Dendritic cell treated with granulocyte-macrophage colony-stimulating factor and Interleukin-4, amounts not matched to agents 40 ng/mL and 50 ng/mL, for 4 days (primary cell): ENCODE data around the gene ASCC2.
"Not testable (repeated sequence)": the region's sequence is repeated elsewhere in the genome, so short reads cannot be mapped to it uniquely, and the experiment has no call there.

Experiments
- H3K27ac Mint-ChIP-seq: one replicate; pipeline ENCODE4 v1.8.0; 2022; ENCODE audit warnings: mild to moderate bottlenecking, mixed read lengths
- H3K27me3 Mint-ChIP-seq: one replicate; pipeline ENCODE4 v1.8.0; 2022; ENCODE audit warnings: mild to moderate bottlenecking, mixed read lengths
- H3K36me3 Mint-ChIP-seq: one replicate; pipeline ENCODE4 v1.8.0; 2022; ENCODE audit warnings: low read depth, mixed read lengths
- H3K4me1 Mint-ChIP-seq: one replicate; pipeline ENCODE4 v1.8.0; 2022; ENCODE audit warnings: low read depth, mixed read lengths
- H3K4me3 Mint-ChIP-seq: one replicate; pipeline ENCODE4 v1.8.0; 2022; ENCODE audit warnings: mild to moderate bottlenecking, moderate library complexity, mixed read lengths
- H3K9me3 Mint-ChIP-seq: one replicate; pipeline ENCODE4 v1.8.0; 2022; ENCODE audit warnings: mixed read lengths
- intact Hi-C: fragments of 100-400 bp; cut with micrococcal nuclease; formaldehyde crosslinking; loops from one replicate; pipeline ENCODE4 v1.15.0; 2022

Gene ASCC2

GRCh38 chr22:29867851-29868250 is 29.8 kb upstream of the ASCC2 start:
- no peaks in the 10 kb centered on the region for H3K36me3 Mint-ChIP-seq
- intact Hi-C loops, result no loop called here
- no peaks in the 10 kb centered on the region for H3K27me3 Mint-ChIP-seq
- peaks cover 15% of the 10 kb centered on the region for H3K4me1 Mint-ChIP-seq
- no peak overlapping the region for H3K4me3 Mint-ChIP-seq
- no peaks in the 10 kb centered on the region for H3K9me3 Mint-ChIP-seq
- H3K27ac Mint-ChIP-seq, result no peak overlapping the region

GRCh38 chr22:29867260-29867659 is 29.2 kb upstream of the ASCC2 start:
- intact Hi-C loops, result no loop called here
- no peak overlapping the region for H3K4me3 Mint-ChIP-seq
- no peaks in the 10 kb centered on the region for H3K27me3 Mint-ChIP-seq
- H3K27ac Mint-ChIP-seq, result no peak overlapping the region
- no peaks in the 10 kb centered on the region for H3K9me3 Mint-ChIP-seq
- peaks cover 9% of the 10 kb centered on the region for H3K4me1 Mint-ChIP-seq
- no peaks in the 10 kb centered on the region for H3K36me3 Mint-ChIP-seq

GRCh38 chr22:29865572-29865971 is 27.5 kb upstream of the ASCC2 start:
- not testable (repeated sequence) for H3K27ac Mint-ChIP-seq

GRCh38 chr22:29861672-29862297 is 23.7 kb upstream of the ASCC2 start:
- Mint-ChIP-seq H3K27me3 (no peaks in the 10 kb centered on the region), H3K4me3 (no peak overlapping the region), H3K9me3 (no peaks in the 10 kb centered on the region), H3K4me1 (peaks cover 23% of the 10 kb centered on the region), H3K36me3 (no peaks in the 10 kb centered on the region), H3K27ac (no peak overlapping the region)
- intact Hi-C loops, result no loop called here

More at GRCh38 chr22:29865572-29865971, 27.5 kb upstream of the ASCC2 start:
- intact Hi-C loops, H3K4me3 Mint-ChIP-seq, H3K27me3 Mint-ChIP-seq, H3K36me3 Mint-ChIP-seq, H3K9me3 Mint-ChIP-seq: not testable (repeated sequence)
- H3K4me1 Mint-ChIP-seq, result peaks cover 12% of the 10 kb centered on the region

- no peak overlapping the region for H3K4me3 Mint-ChIP-seq
- no peaks in the 10 kb centered on the region for H3K9me3 Mint-ChIP-seq
- intact Hi-C loops, result no loop called here
- H3K36me3 Mint-ChIP-seq, result no peaks in the 10 kb centered on the region
- peak overlapping the region; percentile 16 for H3K27ac Mint-ChIP-seq
- peaks cover 38% of the 10 kb centered on the region for H3K4me1 Mint-ChIP-seq
- no peaks in the 10 kb centered on the region for H3K27me3 Mint-ChIP-seq
Measured at GRCh38 chr22:29860006-29860766, 22.1 kb upstream of the ASCC2 start.

- H3K27me3 Mint-ChIP-seq, H3K36me3 Mint-ChIP-seq, intact Hi-C loops, H3K9me3 Mint-ChIP-seq, H3K4me3 Mint-ChIP-seq, H3K27ac Mint-ChIP-seq: not testable (repeated sequence)
- H3K4me1 Mint-ChIP-seq, result peaks cover 44% of the 10 kb centered on the region
Measured at GRCh38 chr22:29859030-29859429, 21.0 kb upstream of the ASCC2 start.

GRCh38 chr22:29856496-29856895 is 18.4 kb upstream of the ASCC2 start:
- Mint-ChIP-seq H3K9me3 (no peaks in the 10 kb centered on the region), H3K27ac (peak overlapping the region; percentile 63), H3K36me3 (no peaks in the 10 kb centered on the region), H3K4me1 (peaks cover 39% of the 10 kb centered on the region), H3K4me3 (no peak overlapping the region), H3K27me3 (no peaks in the 10 kb centered on the region)
- intact Hi-C loops, result no loop called here

GRCh38 chr22:29855611-29856181 is 17.6 kb upstream of the ASCC2 start:
- no peaks in the 10 kb centered on the region for H3K36me3 Mint-ChIP-seq
- peaks cover 33% of the 10 kb centered on the region for H3K4me1 Mint-ChIP-seq
- peak overlapping the region; percentile 63 for H3K27ac Mint-ChIP-seq
- no peaks in the 10 kb centered on the region for H3K9me3 Mint-ChIP-seq
- no peak overlapping the region for H3K4me3 Mint-ChIP-seq
- no peaks in the 10 kb centered on the region for H3K27me3 Mint-ChIP-seq
- intact Hi-C loops, result no loop called here

- Mint-ChIP-seq H3K9me3 (no peaks in the 10 kb centered on the region), H3K27ac (no peak overlapping the region), H3K4me1 (peaks cover 22% of the 10 kb centered on the region), H3K4me3 (no peak overlapping the region), H3K36me3 (no peaks in the 10 kb centered on the region), H3K27me3 (no peaks in the 10 kb centered on the region)
- intact Hi-C loops, result no loop called here
Measured at GRCh38 chr22:29854432-29854831, 16.4 kb upstream of the ASCC2 start.

GRCh38 chr22:29848111-29848510 is 10.0 kb upstream of the ASCC2 start:
- no peak overlapping the region for H3K27ac Mint-ChIP-seq
- H3K4me3 Mint-ChIP-seq, result no peak overlapping the region
- no peaks in the 10 kb centered on the region for H3K4me1 Mint-ChIP-seq
- H3K27me3 Mint-ChIP-seq, result no peaks in the 10 kb centered on the region
- intact Hi-C loops, result no loop called here
- H3K9me3 Mint-ChIP-seq, result peaks cover 11% of the 10 kb centered on the region
- H3K36me3 Mint-ChIP-seq, result no peaks in the 10 kb centered on the region

- H3K4me1 Mint-ChIP-seq, result no peaks in the 10 kb centered on the region
- peaks cover 11% of the 10 kb centered on the region for H3K9me3 Mint-ChIP-seq
- intact Hi-C loops, result no loop called here
- H3K27ac Mint-ChIP-seq, result no peak overlapping the region
- no peaks in the 10 kb centered on the region for H3K36me3 Mint-ChIP-seq
- H3K4me3 Mint-ChIP-seq, result no peak overlapping the region
- H3K27me3 Mint-ChIP-seq, result no peaks in the 10 kb centered on the region
Measured at GRCh38 chr22:29846290-29846689, 8.2 kb upstream of the ASCC2 start.

- Mint-ChIP-seq H3K4me1 (peaks cover 9% of the 10 kb centered on the region), H3K4me3 (no peak overlapping the region), H3K9me3 (peaks cover 11% of the 10 kb centered on the region), H3K27ac (no peak overlapping the region), H3K27me3 (no peaks in the 10 kb centered on the region), H3K36me3 (peaks cover 2% of the 10 kb centered on the region)
- intact Hi-C loops, result loop anchor here (5.0 kb wide), 1 partner anchor 75 kb away; the partner anchor contains the start of genes UQCR10 and ZMAT5
Measured at GRCh38 chr22:29842740-29843139, 4.7 kb upstream of the ASCC2 start.

- Mint-ChIP-seq H3K4me3 (no peak overlapping the region), H3K9me3 (peaks cover 11% of the 10 kb centered on the region), H3K36me3 (peaks cover 5% of the 10 kb centered on the region), H3K27me3 (no peaks in the 10 kb centered on the region), H3K27ac (no peak overlapping the region), H3K4me1 (peaks cover 9% of the 10 kb centered on the region)
- intact Hi-C loops, result loop anchor here (5.0 kb wide), 1 partner anchor 75 kb away; the partner anchor contains the start of genes UQCR10 and ZMAT5
Measured at GRCh38 chr22:29842172-29842571, 4.1 kb upstream of the ASCC2 start.

GRCh38 chr22:29840498-29840897 is 2.4 kb upstream of the ASCC2 start:
- no peak overlapping the region for H3K4me3 Mint-ChIP-seq
- H3K9me3 Mint-ChIP-seq, result no peaks in the 10 kb centered on the region
- H3K36me3 Mint-ChIP-seq, result peaks cover 12% of the 10 kb centered on the region
- H3K27ac Mint-ChIP-seq, result no peak overlapping the region
- intact Hi-C loops, result loop anchor here (5.0 kb wide), 1 partner anchor 73 kb away; the partner anchor contains the start of genes UQCR10 and ZMAT5
- H3K4me1 Mint-ChIP-seq, result peaks cover 21% of the 10 kb centered on the region
- H3K27me3 Mint-ChIP-seq, result no peaks in the 10 kb centered on the region
